Activated CD8-positive, alpha-beta T cell treated with anti-CD3 and anti-CD28 coated beads for 36 hours (primary cell): ENCODE results near the gene CLEC10A. TPM values are rescaled to one million over a fixed set of nuclear protein-coding genes. Genes with fewer than 3 reads are reported as not detected.

Experiments used
- ATAC-seq: fragments of 200-7000 bp; cut with Tn5 transposase; one replicate; pipeline ENCODE4 v1.10.0; 2021; ENCODE audit warnings: mild to moderate bottlenecking, moderate library complexity
- CTCF ChIA-PET: fragments of 350-600 bp; sonication (Branson Sonifier 250); formaldehyde crosslinking; loops from one replicate; lab custom pipeline; 2021; ENCODE audit warnings: antibody characterized with exemption; lab: Charles Lee
- POLR2A ChIA-PET: fragments of 350-600 bp; sonication (Branson Sonifier 250); formaldehyde crosslinking; loops from one replicate; lab custom pipeline; 2021; ENCODE audit warnings: antibody characterized with exemption; lab: Charles Lee
- DNase-seq: peaks from one replicate; pipeline ENCODE4 v3.0.0-alpha.2; 2020
- H3K27ac Mint-ChIP-seq: one replicate; pipeline ENCODE4 v1.8.0; 2021; ENCODE audit warnings: mild to moderate bottlenecking, mixed read lengths
- H3K27me3 Mint-ChIP-seq: one replicate; pipeline ENCODE4 v1.8.0; 2021; ENCODE audit warnings: mixed read lengths
- H3K36me3 Mint-ChIP-seq: one replicate; pipeline ENCODE4 v1.8.0; 2021; ENCODE audit warnings: low read depth, mixed read lengths
- H3K4me1 Mint-ChIP-seq: one replicate; pipeline ENCODE4 v1.8.0; 2021; ENCODE audit warnings: low read depth, mixed read lengths
- H3K4me3 Mint-ChIP-seq: one replicate; pipeline ENCODE4 v1.8.0; 2021; ENCODE audit warnings: mild to moderate bottlenecking, moderate library complexity, mixed read lengths
- H3K9me3 Mint-ChIP-seq: one replicate; pipeline ENCODE4 v1.8.0; 2021; ENCODE audit warnings: mixed read lengths
- CTCF ChIP-seq: fragments of 200-600 bp; IDR thresholded peaks from one replicate; pipeline ENCODE4 v1.8.0; 2022; ENCODE audit warnings: antibody characterized with exemption, mild to moderate bottlenecking
- intact Hi-C: fragments of 100-400 bp; cut with micrococcal nuclease; formaldehyde crosslinking; loops from one replicate; pipeline ENCODE4 v1.10.0; 2022
- total RNA-seq, 2 experiments: library from RNA; stranded (reverse); gene quantifications; one replicate each; pipeline ENCODE4 v1.2.3, GENCODE V29; 2021

Gene CLEC10A
- total RNA-seq, 2 experiments from 2014 or later = not detected

GRCh38 chr17:7081341-7082062 is 1.5 kb upstream of the CLEC10A start:
- Mint-ChIP-seq H3K4me3 (no peak overlapping the region), H3K4me1 (peaks cover 22% of the 10 kb centered on the region), H3K27me3 (peaks cover 11% of the 10 kb centered on the region), H3K36me3 (no peaks in the 10 kb centered on the region), H3K9me3 (no peaks in the 10 kb centered on the region), H3K27ac (no peak overlapping the region)
- no peak for TF ChIP-seq CTCF
- ChIA-PET POLR2A (interaction anchor here (0.5 kb wide), 1 partner anchor 380 kb away, joined by 3 read pairs; no protein-coding TSS in a partner anchor), CTCF (interaction anchor here (1.1 to 1.7 kb wide), 4 partner anchors 17 to 56 kb away, joined by 3 to 4 read pairs (median 4); no protein-coding TSS in a partner anchor)
- intact Hi-C loops = no loop called here
- ATAC-seq (peak; percentile 64), DNase-seq (peak; percentile 55)

- POLR2A ChIA-PET = no interaction called here
- H3K4me1 Mint-ChIP-seq = peaks cover 22% of the 10 kb centered on the region
- intact Hi-C loops = no loop called here
- ATAC-seq (no peak), DNase-seq (no peak)
- H3K27me3 Mint-ChIP-seq = peaks cover 8% of the 10 kb centered on the region
- no peak overlapping the region for H3K4me3 Mint-ChIP-seq
- no peak for TF ChIP-seq CTCF
- H3K9me3 Mint-ChIP-seq = no peaks in the 10 kb centered on the region
- no peak overlapping the region for H3K27ac Mint-ChIP-seq
- CTCF ChIA-PET = interaction anchor here (1.1 to 1.7 kb wide), 3 partner anchors 18 to 57 kb away, joined by 3 to 4 read pairs (median 3); no protein-coding TSS in a partner anchor
- no peaks in the 10 kb centered on the region for H3K36me3 Mint-ChIP-seq
These were observed 498 bp upstream of the CLEC10A start for GRCh38 chr17:7080456-7081041.

- no peak overlapping the region for H3K27ac Mint-ChIP-seq
- no peak overlapping the region for H3K4me3 Mint-ChIP-seq
- no peaks in the 10 kb centered on the region for H3K36me3 Mint-ChIP-seq
- POLR2A ChIA-PET = no interaction called here
- H3K4me1 Mint-ChIP-seq = peaks cover 17% of the 10 kb centered on the region
- no peak for ATAC-seq
- CTCF ChIA-PET = no interaction called here
- DNase-seq = no peak
- H3K9me3 Mint-ChIP-seq = no peaks in the 10 kb centered on the region
- peaks cover 2% of the 10 kb centered on the region for H3K27me3 Mint-ChIP-seq
- intact Hi-C loops = no loop called here
- no peak for TF ChIP-seq CTCF
These were observed 1.3 kb downstream of the CLEC10A start for GRCh38 chr17:7078711-7079110.

GRCh38 chr17:7077911-7078546 is 2.0 kb downstream of the CLEC10A start:
- Mint-ChIP-seq H3K4me1 (peaks cover 17% of the 10 kb centered on the region), H3K27ac (no peak overlapping the region), H3K36me3 (no peaks in the 10 kb centered on the region), H3K9me3 (no peaks in the 10 kb centered on the region), H3K4me3 (no peak overlapping the region), H3K27me3 (no peaks in the 10 kb centered on the region)
- POLR2A ChIA-PET = no interaction called here
- CTCF ChIA-PET = no interaction called here
- DNase-seq (no peak), ATAC-seq (no peak)
- intact Hi-C loops = no loop called here
- no peak for TF ChIP-seq CTCF
